ENCODE data around the gene CHCHD6. TPM values are rescaled to one million over a fixed set of nuclear protein-coding genes. Genes with fewer than 3 reads are reported as not detected.
A peak's percentile ranks its signal among the peaks of the same experiment; 100 is the strongest.

The CHCHD6 gene
- total RNA-seq, 1 donor: 10.9 TPM

DNA sequence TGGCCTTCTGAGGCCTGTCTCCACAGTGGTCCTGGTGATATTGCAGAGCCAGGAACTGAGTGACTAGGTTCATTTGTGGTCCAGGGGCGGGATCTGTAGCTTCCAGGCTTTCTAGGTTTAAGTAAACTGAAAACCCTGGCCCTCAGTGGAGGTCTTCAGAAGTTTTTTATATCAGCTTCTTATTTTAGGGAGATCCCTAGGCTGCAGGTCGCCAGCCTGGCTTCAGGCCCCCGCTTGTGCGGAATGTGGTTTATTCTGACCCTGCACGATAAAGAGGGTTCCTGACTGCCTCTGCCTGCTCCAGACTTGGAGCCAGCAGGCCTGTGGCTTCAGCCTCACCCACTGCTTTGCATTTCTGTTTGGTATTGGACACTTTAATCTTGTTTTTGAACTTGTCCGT lies 145.0 kb downstream of the CHCHD6 start:
- TF ChIP-seq CTCF (IDR thresholded peaks at IDR 0.05; ENCODE audit: extremely low read depth, low read depth, low read length): no peak
- Histone ChIP-seq H4K20me1 (ENCODE audit: insufficient read depth, low read length) (no peaks in the 10 kb centered on the region), H3K27me3 (ENCODE audit: insufficient read depth, low read length) (no peaks in the 10 kb centered on the region), H3K4me1 (ENCODE audit: insufficient read depth, low read length) (peaks cover 10% of the 10 kb centered on the region), H3K79me2 (ENCODE audit: insufficient read depth, low read length) (no peaks in the 10 kb centered on the region), H3K4me2 (ENCODE audit: insufficient read depth, low read length) (no peak overlapping the region), H2AFZ (ENCODE audit: low read length) (no peak overlapping the region), H3K4me3 (ENCODE audit: insufficient read depth, low read length) (no peak overlapping the region), H3K27ac (ENCODE audit: low read depth, low read length) (no peak overlapping the region), H3K9me3 (ENCODE audit: low read depth, low read length) (no peaks in the 10 kb centered on the region), H3K36me3 (ENCODE audit: insufficient read depth, low read length) (no peaks in the 10 kb centered on the region)
- DNase-seq (ENCODE audit: insufficient read length, low spot score, missing footprints): no peak

- no peak overlapping the region for H3K4me2 ChIP-seq (ENCODE audit: insufficient read depth, low read length)
- TF ChIP-seq CTCF (IDR thresholded peaks at IDR 0.05; ENCODE audit: extremely low read depth, low read depth, low read length): no peak
- H3K79me2 ChIP-seq (ENCODE audit: insufficient read depth, low read length): no peaks in the 10 kb centered on the region
- no peaks in the 10 kb centered on the region for H3K9me3 ChIP-seq (ENCODE audit: low read depth, low read length)
- no peak overlapping the region for H3K27ac ChIP-seq (ENCODE audit: low read depth, low read length)
- no peaks in the 10 kb centered on the region for H3K27me3 ChIP-seq (ENCODE audit: insufficient read depth, low read length)
- H2AFZ ChIP-seq (ENCODE audit: low read length): no peak overlapping the region
- peaks cover 10% of the 10 kb centered on the region for H3K4me1 ChIP-seq (ENCODE audit: insufficient read depth, low read length)
- no peaks in the 10 kb centered on the region for H4K20me1 ChIP-seq (ENCODE audit: insufficient read depth, low read length)
- no peaks in the 10 kb centered on the region for H3K36me3 ChIP-seq (ENCODE audit: insufficient read depth, low read length)
- DNase-seq (ENCODE audit: insufficient read length, low spot score, missing footprints): no peak
- H3K4me3 ChIP-seq (ENCODE audit: insufficient read depth, low read length): no peak overlapping the region
These were observed 145.7 kb downstream of the CHCHD6 start for GRCh38 chr3:126849768-126850167.

DNA sequence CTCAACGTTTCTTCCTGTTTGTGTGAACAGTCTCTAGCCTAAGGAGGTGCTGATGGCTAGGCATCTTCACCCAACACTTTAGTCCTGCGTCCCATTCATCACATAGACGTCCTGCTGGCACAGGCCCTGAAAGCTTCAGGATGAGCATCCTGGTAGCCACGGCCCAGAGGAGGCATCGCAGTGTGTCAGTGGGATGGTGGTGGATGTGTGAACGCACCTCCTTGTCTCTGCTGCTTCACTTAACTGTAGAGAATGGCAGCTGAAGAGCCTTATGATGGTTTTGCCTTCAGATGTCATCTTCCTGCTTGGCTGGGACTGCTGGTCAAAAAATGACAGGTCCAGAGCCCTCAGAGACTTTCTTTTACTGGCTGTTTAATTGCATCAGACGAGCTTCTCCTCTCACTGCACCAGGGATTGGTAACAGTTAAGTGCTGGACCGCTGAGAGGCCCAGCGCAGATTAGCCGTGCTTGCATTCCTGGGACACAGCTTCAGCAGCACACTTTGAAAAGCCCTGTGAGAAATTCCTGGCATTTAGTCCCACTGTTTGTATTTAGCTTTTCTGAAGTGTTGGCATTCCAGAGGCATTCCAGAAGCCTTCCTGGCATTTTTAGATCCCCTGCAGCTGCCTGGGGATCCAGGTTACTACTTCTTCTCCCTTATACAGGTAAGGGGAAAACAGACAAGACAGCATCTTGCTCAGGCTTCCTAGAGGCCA lies 146.5 kb downstream of the CHCHD6 start:
- H3K36me3 ChIP-seq (ENCODE audit: insufficient read depth, low read length): no peaks in the 10 kb centered on the region
- no peaks in the 10 kb centered on the region for H3K79me2 ChIP-seq (ENCODE audit: insufficient read depth, low read length)
- TF ChIP-seq CTCF (IDR thresholded peaks at IDR 0.05; ENCODE audit: extremely low read depth, low read depth, low read length): no peak
- H3K4me2 ChIP-seq (ENCODE audit: insufficient read depth, low read length): no peak overlapping the region
- H3K27ac ChIP-seq (ENCODE audit: low read depth, low read length): no peak overlapping the region
- no peaks in the 10 kb centered on the region for H3K9me3 ChIP-seq (ENCODE audit: low read depth, low read length)
- H3K27me3 ChIP-seq (ENCODE audit: insufficient read depth, low read length): no peaks in the 10 kb centered on the region
- H3K4me3 ChIP-seq (ENCODE audit: insufficient read depth, low read length): no peak overlapping the region
- no peaks in the 10 kb centered on the region for H4K20me1 ChIP-seq (ENCODE audit: insufficient read depth, low read length)
- peaks cover 10% of the 10 kb centered on the region for H3K4me1 ChIP-seq (ENCODE audit: insufficient read depth, low read length)
- no peak overlapping the region for H2AFZ ChIP-seq (ENCODE audit: low read length)
- peak; percentile 80 for DNase-seq (ENCODE audit: insufficient read length, low spot score, missing footprints)

DNA sequence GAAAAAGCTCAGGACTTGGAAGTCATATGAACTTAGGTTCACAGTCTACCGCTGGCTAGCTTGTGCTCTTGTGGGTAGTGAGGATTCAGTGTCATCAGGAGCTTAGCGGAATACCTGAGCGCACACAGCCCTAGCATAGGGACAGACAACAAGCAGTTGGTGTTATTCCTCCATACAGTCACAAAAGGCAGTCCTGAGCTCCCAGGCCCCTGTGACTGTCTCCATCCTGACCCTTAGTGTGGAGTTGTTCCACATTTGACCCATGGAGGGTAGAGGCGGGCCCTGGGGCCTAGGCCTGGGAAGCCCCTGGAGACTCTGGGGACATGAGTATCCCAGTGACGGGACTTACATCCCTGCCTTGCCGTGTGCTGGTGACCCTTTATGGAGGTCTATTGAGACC lies 147.3 kb downstream of the CHCHD6 start:
- Histone ChIP-seq H3K27ac (ENCODE audit: low read depth, low read length) (no peak overlapping the region), H3K4me2 (ENCODE audit: insufficient read depth, low read length) (no peak overlapping the region), H2AFZ (ENCODE audit: low read length) (no peak overlapping the region), H3K4me1 (ENCODE audit: insufficient read depth, low read length) (peaks cover 10% of the 10 kb centered on the region), H3K36me3 (ENCODE audit: insufficient read depth, low read length) (no peaks in the 10 kb centered on the region), H3K27me3 (ENCODE audit: insufficient read depth, low read length) (no peaks in the 10 kb centered on the region), H3K9me3 (ENCODE audit: low read depth, low read length) (no peaks in the 10 kb centered on the region), H3K79me2 (ENCODE audit: insufficient read depth, low read length) (no peaks in the 10 kb centered on the region), H3K4me3 (ENCODE audit: insufficient read depth, low read length) (no peak overlapping the region), H4K20me1 (ENCODE audit: insufficient read depth, low read length) (no peaks in the 10 kb centered on the region)
- DNase-seq (ENCODE audit: insufficient read length, low spot score, missing footprints): no peak
- TF ChIP-seq CTCF (IDR thresholded peaks at IDR 0.05; ENCODE audit: extremely low read depth, low read depth, low read length): no peak
